ENCODE results near the gene PERCC1.

The PERCC1 gene

GRCh38 chr16:1443980-1444729, 13.3 kb downstream of the PERCC1 start, which contains the start of gene CCDC154:
Gene CCDC154, minus strand, starts transcription at chr16:1444556. Its CDS starts 234 bp downstream, at chr16:1444322.
- DNase-seq (ENCODE audit: low read depth in 2 of 2): no peak
- H3K4me3 ChIP-seq (replicated peaks in 1 of 2; ENCODE audit: low read depth in 2 of 2, low read length in 2 of 2): no peak within 1 kb of the TSS
- no peak for TF ChIP-seq CTCF (IDR thresholded peaks at IDR 0.05; ENCODE audit: low read depth, low read length)

- no peak for TF ChIP-seq CTCF (IDR thresholded peaks at IDR 0.05; ENCODE audit: low read depth, low read length)
- no peak overlapping the region for H3K4me3 ChIP-seq (replicated peaks in 1 of 2; ENCODE audit: low read depth in 2 of 2, low read length in 2 of 2)
- no peak for DNase-seq (ENCODE audit: low read depth in 2 of 2)
Observed at GRCh38 chr16:1444730-1445517, 14.0 kb downstream of the PERCC1 start.

DNA sequence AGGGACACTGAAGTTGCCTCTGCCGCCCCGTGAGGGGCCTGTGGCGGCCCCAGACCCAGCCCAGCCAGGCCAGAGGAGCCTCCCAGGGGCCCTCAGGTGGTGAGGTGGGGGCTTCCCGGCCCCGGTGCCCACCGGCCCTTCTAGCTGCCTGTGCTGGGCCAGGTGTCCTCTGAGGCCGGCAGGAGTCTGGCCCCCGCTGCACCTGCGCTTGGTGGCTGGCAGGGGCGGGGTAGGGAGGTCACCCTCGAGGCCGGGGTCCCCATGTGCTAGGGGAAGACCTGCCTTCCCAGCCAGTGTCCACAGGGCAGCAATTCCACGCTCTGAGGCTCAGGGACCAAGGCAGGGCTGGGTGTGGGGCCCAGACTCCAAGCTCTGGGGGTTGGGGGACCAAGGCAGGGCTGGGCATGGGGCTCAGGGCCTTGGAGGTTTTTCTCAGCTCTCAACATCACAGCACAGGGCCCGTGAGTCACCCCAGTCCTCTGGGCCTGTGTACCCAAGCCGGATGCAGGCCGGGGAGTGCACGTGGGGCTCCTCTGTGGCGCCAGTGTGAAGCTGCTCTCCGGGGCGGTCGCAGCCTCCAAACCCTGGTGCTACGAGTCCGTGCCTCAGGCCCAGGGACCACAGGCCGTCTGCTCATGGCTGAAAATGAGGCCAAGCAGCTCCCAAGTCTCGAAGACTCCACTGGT, 14.8 kb downstream of the PERCC1 start:
- TF ChIP-seq CTCF (IDR thresholded peaks at IDR 0.05; ENCODE audit: low read depth, low read length): no peak
- no peak overlapping the region for H3K4me3 ChIP-seq (replicated peaks in 1 of 2; ENCODE audit: low read depth in 2 of 2, low read length in 2 of 2)
- DNase-seq (ENCODE audit: low read depth in 2 of 2): no peak

- no peak overlapping the region for H3K4me3 ChIP-seq (replicated peaks in 1 of 2; ENCODE audit: low read depth in 2 of 2, low read length in 2 of 2)
- no peak for TF ChIP-seq CTCF (IDR thresholded peaks at IDR 0.05; ENCODE audit: low read depth, low read length)
- no peak for DNase-seq (ENCODE audit: low read depth in 2 of 2)
Observed at GRCh38 chr16:1446296-1447080, 15.6 kb downstream of the PERCC1 start.

DNA sequence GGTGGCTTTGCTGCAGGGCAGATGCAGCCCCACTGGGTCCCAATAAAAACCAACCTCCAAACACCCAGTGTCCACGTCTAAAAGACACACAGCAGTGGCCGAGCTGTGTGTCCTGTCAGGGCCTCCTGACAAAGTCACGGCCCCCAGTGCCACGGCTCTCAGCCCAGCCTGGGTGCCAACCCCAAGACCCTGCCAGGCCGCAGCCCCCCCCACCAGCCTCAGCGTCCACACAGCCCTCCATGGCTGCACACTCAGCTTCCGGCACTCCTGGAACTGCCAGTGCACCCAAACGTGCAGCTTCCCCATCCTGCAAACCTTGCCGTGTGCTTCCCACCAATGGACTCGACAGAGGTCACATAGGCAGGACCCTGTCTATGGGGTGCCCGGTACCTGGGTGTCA, 17.1 kb downstream of the PERCC1 start:
- no peak for DNase-seq (ENCODE audit: low read depth in 2 of 2)
- no peak overlapping the region for H3K4me3 ChIP-seq (replicated peaks in 1 of 2; ENCODE audit: low read depth in 2 of 2, low read length in 2 of 2)
- no peak for TF ChIP-seq CTCF (IDR thresholded peaks at IDR 0.05; ENCODE audit: low read depth, low read length)

GRCh38 chr16:1448536-1449116, 17.7 kb downstream of the PERCC1 start:
- no peak for DNase-seq (ENCODE audit: low read depth in 2 of 2)
- no peak for TF ChIP-seq CTCF (IDR thresholded peaks at IDR 0.05; ENCODE audit: low read depth, low read length)
- no peak overlapping the region for H3K4me3 ChIP-seq (replicated peaks in 1 of 2; ENCODE audit: low read depth in 2 of 2, low read length in 2 of 2)
